GM18861 (cell line): ENCODE data around the gene ZFP64.
"Not testable (repeated sequence)": the region's sequence is repeated elsewhere in the genome, so short reads cannot be mapped to it uniquely, and the experiment has no call there.

Experiments
- ATAC-seq: cut with Tn5 transposase; IDR thresholded peaks from one replicate; pipeline ENCODE4 v1.9.1; 2021; ENCODE audit not compliant: unreplicated experiment

Gene ZFP64

GRCh38 chr20:52204136-52204535 lies 12.6 kb upstream of the ZFP64 start:
- ATAC-seq = no peak

GRCh38 chr20:52201395-52201794 lies 9.8 kb upstream of the ZFP64 start:
- ATAC-seq = no peak

GRCh38 chr20:52200870-52201269 lies 9.3 kb upstream of the ZFP64 start:
- no peak for ATAC-seq

- ATAC-seq = no peak
Observed at GRCh38 chr20:52196845-52197244, 5.3 kb upstream of the ZFP64 start.

GRCh38 chr20:52193886-52194545 lies 2.4 kb upstream of the ZFP64 start:
- no peak for ATAC-seq

GRCh38 chr20:52193133-52193532 lies 1.6 kb upstream of the ZFP64 start:
- no peak for ATAC-seq

GRCh38 chr20:52192719-52193007 lies 1.1 kb upstream of the ZFP64 start:
- ATAC-seq = not testable (repeated sequence)

- peak; percentile 30 for ATAC-seq
Observed at GRCh38 chr20:52191916-52192718, 538 bp upstream of the ZFP64 start.

GRCh38 chr20:52190437-52191131 lies 995 bp downstream of the ZFP64 start:
- no peak for ATAC-seq

GRCh38 chr20:52181766-52182165 lies 9.8 kb downstream of the ZFP64 start:
- ATAC-seq = no peak

GRCh38 chr20:52180180-52180840 lies 11.3 kb downstream of the ZFP64 start:
- no peak for ATAC-seq

GRCh38 chr20:52179331-52180179 lies 12.0 kb downstream of the ZFP64 start:
- peak; percentile 91 for ATAC-seq

- no peak for ATAC-seq
Observed at GRCh38 chr20:52178691-52179090, 12.9 kb downstream of the ZFP64 start.

- no peak for ATAC-seq
Observed at GRCh38 chr20:52175840-52176239, 15.7 kb downstream of the ZFP64 start.

GRCh38 chr20:52172392-52173047 lies 19.1 kb downstream of the ZFP64 start:
- peak; percentile 87 for ATAC-seq

- ATAC-seq = no peak
Observed at GRCh38 chr20:52171025-52171424, 20.6 kb downstream of the ZFP64 start.

GRCh38 chr20:52168116-52168515 lies 23.5 kb downstream of the ZFP64 start:
- ATAC-seq = no peak

- ATAC-seq = no peak
Observed at GRCh38 chr20:52167232-52167840, 24.2 kb downstream of the ZFP64 start.

- no peak for ATAC-seq
Observed at GRCh38 chr20:52166150-52166549, 25.4 kb downstream of the ZFP64 start.
